IgD-negative memory B cell (primary cell): ENCODE results near the gene PRSS36. TPM values are rescaled to one million over a fixed set of nuclear protein-coding genes. Genes with fewer than 3 reads are reported as not detected.
"Not testable (repeated sequence)": the region's sequence is repeated elsewhere in the genome, so short reads cannot be mapped to it uniquely, and the experiment has no call there.

Experiments used
- H3K27ac Mint-ChIP-seq, 3 donors: one replicate each; pipeline ENCODE4 v1.8.0; 2020 to 2022; ENCODE audit warnings: mild to moderate bottlenecking in 3 of 3, mixed read lengths in 3 of 3, moderate library complexity in 1 of 3
- H3K27me3 Mint-ChIP-seq: one replicate; pipeline ENCODE4 v1.8.0; 2021; ENCODE audit warnings: mixed read lengths
- H3K36me3 Mint-ChIP-seq: one replicate; pipeline ENCODE4 v1.8.0; 2020; ENCODE audit warnings: mild to moderate bottlenecking, mixed read lengths
- H3K4me1 Mint-ChIP-seq, 3 donors: one replicate each; pipeline ENCODE4 v1.8.0; 2020 to 2022; ENCODE audit warnings: mixed read lengths in 3 of 3, mild to moderate bottlenecking in 1 of 3
- H3K4me3 Mint-ChIP-seq, 4 donors: one replicate each; pipeline ENCODE4 v1.8.0; 2020 to 2022; ENCODE audit warnings: mild to moderate bottlenecking in 4 of 4, mixed read lengths in 4 of 4, moderate library complexity in 3 of 4
- H3K9me3 Mint-ChIP-seq, 3 donors: one replicate each; pipeline ENCODE4 v1.8.0; 2020 to 2021; ENCODE audit warnings: mixed read lengths in 3 of 3, mild to moderate bottlenecking in 1 of 3
- polyA plus RNA-seq: library from polyadenylated mRNA; unstranded; fragments of 300-500 nt; fragmentation: Illumina TruSeq; gene quantifications from one replicate; pipeline ENCODE4 v1.2.3, GENCODE V29; 2021

The PRSS36 gene
- 1.4 TPM for polyA plus RNA-seq

GRCh38 chr16:31149894-31150890 is at the start of gene PRSS36:
Gene PRSS36 (minus strand): TSS chr16:31150066. CDS start chr16:31150035, 31 bp downstream.
- H3K4me3 Mint-ChIP-seq, result no peak within 1 kb of the TSS
- no peaks in the 10 kb centered on the region for H3K4me1 Mint-ChIP-seq
- no peaks in the 10 kb centered on the region for H3K36me3 Mint-ChIP-seq
- peak within 1 kb of the TSS in 1 of 3 donors; percentile 57 for H3K27ac Mint-ChIP-seq
- H3K9me3 Mint-ChIP-seq, result no peaks in the 10 kb centered on the region
- H3K27me3 Mint-ChIP-seq, result peaks cover 5% of the 10 kb centered on the region

- Mint-ChIP-seq H3K27me3 (no peaks in the 10 kb centered on the region), H3K36me3 (no peaks in the 10 kb centered on the region), H3K9me3 (no peaks in the 10 kb centered on the region), H3K27ac (peak overlapping the region in 2 of 3 donors; percentile 88 to 89), H3K4me3 (peak overlapping the region; percentile 3 to 97 (median 74)), H3K4me1 (peaks cover 35 to 46% (median 39%) of the 10 kb centered on the region in 3 donors)
Observed at GRCh38 chr16:31199430-31200041, 49.7 kb upstream of the PRSS36 start.

- Mint-ChIP-seq H3K9me3 (no peaks in the 10 kb centered on the region), H3K27me3 (no peaks in the 10 kb centered on the region), H3K4me1 (peaks cover 29 to 41% (median 33%) of the 10 kb centered on the region in 3 donors), H3K36me3 (peaks cover 1% of the 10 kb centered on the region), H3K4me3 (peak overlapping the region in 2 of 4 donors; percentile 12 to 97), H3K27ac (peak overlapping the region; percentile 51 to 89 (median 69))
Observed at GRCh38 chr16:31198207-31198882, 48.5 kb upstream of the PRSS36 start.

- Mint-ChIP-seq H3K4me1 (peaks cover 30 to 43% (median 38%) of the 10 kb centered on the region in 3 donors), H3K4me3 (peak overlapping the region in 1 of 4 donors; percentile 14), H3K27ac (peak overlapping the region in 2 of 3 donors; percentile 46 to 86), H3K27me3 (no peaks in the 10 kb centered on the region), H3K36me3 (peaks cover 1% of the 10 kb centered on the region), H3K9me3 (no peaks in the 10 kb centered on the region)
Observed at GRCh38 chr16:31196324-31197088, 46.6 kb upstream of the PRSS36 start.

- H3K36me3 Mint-ChIP-seq, H3K27me3 Mint-ChIP-seq, H3K9me3 Mint-ChIP-seq: not testable (repeated sequence)
- peak overlapping the region in 1 of 4 donors; percentile 14 for H3K4me3 Mint-ChIP-seq
- H3K27ac Mint-ChIP-seq, result peak overlapping the region in 1 of 3 donors; percentile 46
- peaks cover 27 to 38% (median 36%) of the 10 kb centered on the region in 3 donors for H3K4me1 Mint-ChIP-seq
Observed at GRCh38 chr16:31195861-31196260, 46.0 kb upstream of the PRSS36 start.

- no peak overlapping the region for H3K4me3 Mint-ChIP-seq
- no peaks in the 10 kb centered on the region for H3K27me3 Mint-ChIP-seq
- peaks cover 8% of the 10 kb centered on the region for H3K36me3 Mint-ChIP-seq
- peak overlapping the region in 2 of 3 donors; percentile 12 to 77 for H3K27ac Mint-ChIP-seq
- peaks cover 22 to 37% (median 31%) of the 10 kb centered on the region in 3 donors for H3K4me1 Mint-ChIP-seq
- no peaks in the 10 kb centered on the region for H3K9me3 Mint-ChIP-seq
Observed at GRCh38 chr16:31194898-31195297, 45.0 kb upstream of the PRSS36 start.

GRCh38 chr16:31193874-31194273 is 44.0 kb upstream of the PRSS36 start:
- Mint-ChIP-seq H3K9me3 (no peaks in the 10 kb centered on the region), H3K4me1 (peaks cover 16 to 40% (median 22%) of the 10 kb centered on the region in 3 donors), H3K27ac (peak overlapping the region in 2 of 3 donors; percentile 23 to 46), H3K36me3 (peaks cover 8% of the 10 kb centered on the region), H3K4me3 (no peak overlapping the region), H3K27me3 (no peaks in the 10 kb centered on the region)

- H3K4me1 Mint-ChIP-seq, result peaks cover 16 to 42% (median 22%) of the 10 kb centered on the region in 3 donors
- H3K9me3 Mint-ChIP-seq, result no peaks in the 10 kb centered on the region
- peak overlapping the region in 2 of 3 donors; percentile 23 to 46 for H3K27ac Mint-ChIP-seq
- H3K27me3 Mint-ChIP-seq, result no peaks in the 10 kb centered on the region
- H3K36me3 Mint-ChIP-seq, result peaks cover 8% of the 10 kb centered on the region
- peak overlapping the region in 1 of 4 donors; percentile 3 for H3K4me3 Mint-ChIP-seq
Observed at GRCh38 chr16:31192856-31193642, 43.2 kb upstream of the PRSS36 start.

GRCh38 chr16:31191697-31192428 is 42.0 kb upstream of the PRSS36 start:
- H3K4me3 Mint-ChIP-seq, result peak overlapping the region in 1 of 4 donors; percentile 43
- peaks cover 19 to 41% (median 25%) of the 10 kb centered on the region in 3 donors for H3K4me1 Mint-ChIP-seq
- H3K27ac Mint-ChIP-seq, result peak overlapping the region; percentile 49 to 83 (median 73)
- H3K9me3 Mint-ChIP-seq, result no peaks in the 10 kb centered on the region
- peaks cover 8% of the 10 kb centered on the region for H3K36me3 Mint-ChIP-seq
- no peaks in the 10 kb centered on the region for H3K27me3 Mint-ChIP-seq

GRCh38 chr16:31190818-31191444 is 41.1 kb upstream of the PRSS36 start:
- Mint-ChIP-seq H3K4me3 (no peak overlapping the region), H3K4me1 (peaks cover 21 to 43% (median 27%) of the 10 kb centered on the region in 3 donors), H3K36me3 (peaks cover 10% of the 10 kb centered on the region), H3K9me3 (no peaks in the 10 kb centered on the region), H3K27ac (peak overlapping the region; percentile 40 to 89 (median 81)), H3K27me3 (no peaks in the 10 kb centered on the region)

- H3K4me1 Mint-ChIP-seq, result peaks cover 22 to 46% (median 34%) of the 10 kb centered on the region in 3 donors
- H3K27ac Mint-ChIP-seq, result peak overlapping the region in 1 of 3 donors; percentile 89
- no peaks in the 10 kb centered on the region for H3K27me3 Mint-ChIP-seq
- peaks cover 10% of the 10 kb centered on the region for H3K36me3 Mint-ChIP-seq
- H3K9me3 Mint-ChIP-seq, result no peaks in the 10 kb centered on the region
- H3K4me3 Mint-ChIP-seq, result peak overlapping the region in 2 of 4 donors; percentile 49 to 75
Observed at GRCh38 chr16:31190061-31190460, 40.2 kb upstream of the PRSS36 start.

- Mint-ChIP-seq H3K9me3 (no peaks in the 10 kb centered on the region), H3K4me1 (peaks cover 22 to 48% (median 38%) of the 10 kb centered on the region in 3 donors), H3K27me3 (no peaks in the 10 kb centered on the region), H3K4me3 (peak overlapping the region in 1 of 4 donors; percentile 75), H3K27ac (peak overlapping the region in 2 of 3 donors; percentile 88 to 89), H3K36me3 (peaks cover 12% of the 10 kb centered on the region)
Observed at GRCh38 chr16:31189412-31189778, 39.5 kb upstream of the PRSS36 start.
